WERI-Rb-1 (cell line): ENCODE data around the gene DAAM1.

Experiments used
- DNase-seq: peaks from one replicate; pipeline ENCODE4 v3.0.0-alpha.2; 2020
- H3K27ac ChIP-seq: fragments of 250-450 bp; sonication (Bioruptor Pico); 2 replicates; pipeline ENCODE4 v1.5.1; 2020; ENCODE audit warnings: mild to moderate bottlenecking, moderate library complexity
- H3K27me3 ChIP-seq: fragments of 250-450 bp; sonication (Bioruptor Pico); 2 replicates; pipeline ENCODE4 v1.5.1; 2021; ENCODE audit warnings: mild to moderate bottlenecking, low read depth, moderate library complexity; ENCODE audit not compliant: insufficient read depth, severe bottlenecking
- H3K36me3 ChIP-seq: fragments of 250-450 bp; sonication (Bioruptor Pico); 2 replicates; pipeline ENCODE4 v1.5.1; 2020; ENCODE audit warnings: mild to moderate bottlenecking, moderate library complexity
- H3K4me3 ChIP-seq: 2 replicates; pipeline ENCODE4 v1.5.1; 2011; ENCODE audit warnings: low read depth, mild to moderate bottlenecking, control low read depth, low read length
- H3K9me3 ChIP-seq: fragments of 250-450 bp; sonication (Bioruptor Pico); 2 replicates; pipeline ENCODE4 v1.5.1; 2021; ENCODE audit warnings: mild to moderate bottlenecking, moderate library complexity; ENCODE audit not compliant: severe bottlenecking
- CTCF ChIP-seq: IDR thresholded peaks from 2 replicates; pipeline ENCODE4 v1.5.1; 2011; ENCODE audit warnings: low read depth, mild to moderate bottlenecking, control low read depth, inconsistent platforms, low read length

Gene DAAM1

GRCh38 chr14:59206892-59207291 lies 18.4 kb downstream of the DAAM1 start:
- Histone ChIP-seq H3K9me3 (no peaks in the 10 kb centered on the region), H3K27ac (no peak overlapping the region), H3K36me3 (peaks cover 4% of the 10 kb centered on the region; the same call in 1 of the 2 replicates), H3K4me3 (no peak overlapping the region), H3K27me3 (no peaks in the 10 kb centered on the region)
- DNase-seq = no peak
- TF ChIP-seq CTCF = no peak

- TF ChIP-seq CTCF = no peak
- Histone ChIP-seq H3K27me3 (no peaks in the 10 kb centered on the region), H3K27ac (no peak overlapping the region), H3K4me3 (no peak overlapping the region), H3K9me3 (no peaks in the 10 kb centered on the region), H3K36me3 (peaks cover 4% of the 10 kb centered on the region; the same call in 1 of the 2 replicates)
- no peak for DNase-seq
These were observed 19.1 kb downstream of the DAAM1 start for GRCh38 chr14:59207506-59207933.

GRCh38 chr14:59208224-59208814 lies 19.9 kb downstream of the DAAM1 start:
- no peak for TF ChIP-seq CTCF
- Histone ChIP-seq H3K36me3 (peaks cover 4% of the 10 kb centered on the region; the same call in 1 of the 2 replicates), H3K4me3 (no peak overlapping the region), H3K27ac (no peak overlapping the region), H3K9me3 (no peaks in the 10 kb centered on the region), H3K27me3 (no peaks in the 10 kb centered on the region)
- DNase-seq = no peak

GRCh38 chr14:59208954-59209353 lies 20.5 kb downstream of the DAAM1 start:
- DNase-seq = no peak
- H3K27ac ChIP-seq = no peak overlapping the region
- H3K27me3 ChIP-seq = no peaks in the 10 kb centered on the region
- H3K4me3 ChIP-seq = no peak overlapping the region
- no peaks in the 10 kb centered on the region for H3K9me3 ChIP-seq
- peaks cover 4% of the 10 kb centered on the region; the same call in 1 of the 2 replicates for H3K36me3 ChIP-seq
- TF ChIP-seq CTCF = no peak

GRCh38 chr14:59210621-59211020 lies 22.2 kb downstream of the DAAM1 start:
- no peak for DNase-seq
- Histone ChIP-seq H3K9me3 (no peaks in the 10 kb centered on the region), H3K36me3 (peaks cover 4% of the 10 kb centered on the region; the same call in 1 of the 2 replicates), H3K27me3 (no peaks in the 10 kb centered on the region), H3K4me3 (no peak overlapping the region), H3K27ac (no peak overlapping the region)
- TF ChIP-seq CTCF = no peak
